ENCODE results near the gene NLRP7. TPM values are rescaled to one million over a fixed set of nuclear protein-coding genes. Genes with fewer than 3 reads are reported as not detected.
"Not testable (repeated sequence)": the region's sequence is repeated elsewhere in the genome, so short reads cannot be mapped to it uniquely, and the experiment has no call there.

The NLRP7 gene
- total RNA-seq: not detected

GRCh38 chr19:54947381-54947780, at the start of gene NLRP7:
Gene NLRP7 (minus strand): TSS chr19:54947530.
- no peak for DNase-seq

GRCh38 chr19:54995561-54995960, 48.2 kb upstream of the NLRP7 start:
- no peaks in the 10 kb centered on the region for H3K27me3 ChIP-seq
- no peak overlapping the region for H3K4me3 ChIP-seq
- intact Hi-C loops (cut with DNase I): no loop called here
- no peaks in the 10 kb centered on the region for H3K9me3 ChIP-seq
- no peak for TF ChIP-seq CTCF (IDR thresholded peaks at IDR 0.05)
- no peaks in the 10 kb centered on the region for H3K36me3 ChIP-seq
- no peak overlapping the region for H3K27ac ChIP-seq
- DNase-seq: no peak
- H3K9ac ChIP-seq (ENCODE audit: low read depth in 2 of 2, low read length in 2 of 2): no peak overlapping the region
- no peaks in the 10 kb centered on the region for H3K4me1 ChIP-seq

More at GRCh38 chr19:54947381-54947780, at the start of gene NLRP7:
- Histone ChIP-seq H3K4me3 (no peak within 1 kb of the TSS), H3K9ac (ENCODE audit: low read depth in 2 of 2, low read length in 2 of 2) (no peak within 1 kb of the TSS), H3K36me3 (no peaks in the 10 kb centered on the region), H3K4me1 (no peaks in the 10 kb centered on the region), H3K27me3 (no peaks in the 10 kb centered on the region), H3K27ac (no peak within 1 kb of the TSS), H3K9me3 (no peaks in the 10 kb centered on the region)
- TF ChIP-seq CTCF (IDR thresholded peaks at IDR 0.05): no peak
- intact Hi-C loops (cut with DNase I): no loop called here

GRCh38 chr19:54989531-54989930, 42.2 kb upstream of the NLRP7 start:
- H3K4me1 ChIP-seq; H3K36me3 ChIP-seq; H3K4me3 ChIP-seq; H3K9me3 ChIP-seq; H3K27me3 ChIP-seq; H3K9ac ChIP-seq (ENCODE audit: low read depth in 2 of 2, low read length in 2 of 2); intact Hi-C loops (cut with DNase I); H3K27ac ChIP-seq; DNase-seq: not testable (repeated sequence)

GRCh38 chr19:54982562-54982961, 35.2 kb upstream of the NLRP7 start:
- not testable (repeated sequence) for DNase-seq

GRCh38 chr19:54973229-54974090, 26.1 kb upstream of the NLRP7 start:
- intact Hi-C loops (cut with DNase I): not testable (repeated sequence)

More at GRCh38 chr19:54982562-54982961, 35.2 kb upstream of the NLRP7 start:
- H3K9me3 ChIP-seq; H3K27me3 ChIP-seq; H3K4me3 ChIP-seq; H3K27ac ChIP-seq; H3K36me3 ChIP-seq; intact Hi-C loops (cut with DNase I); H3K9ac ChIP-seq (ENCODE audit: low read depth in 2 of 2, low read length in 2 of 2); H3K4me1 ChIP-seq: not testable (repeated sequence)

GRCh38 chr19:54971446-54971845, 24.1 kb upstream of the NLRP7 start:
- intact Hi-C loops (cut with DNase I): not testable (repeated sequence)

More at GRCh38 chr19:54973229-54974090, 26.1 kb upstream of the NLRP7 start:
- H3K4me3 ChIP-seq; H3K9me3 ChIP-seq; H3K4me1 ChIP-seq; H3K27ac ChIP-seq; DNase-seq; H3K27me3 ChIP-seq; H3K9ac ChIP-seq (ENCODE audit: low read depth in 2 of 2, low read length in 2 of 2); H3K36me3 ChIP-seq: not testable (repeated sequence)

GRCh38 chr19:54969647-54970046, 22.3 kb upstream of the NLRP7 start:
- DNase-seq: no peak
- Histone ChIP-seq H3K4me1 (no peaks in the 10 kb centered on the region), H3K4me3 (no peak overlapping the region), H3K27ac (no peak overlapping the region), H3K36me3 (no peaks in the 10 kb centered on the region), H3K27me3 (no peaks in the 10 kb centered on the region), H3K9me3 (no peaks in the 10 kb centered on the region), H3K9ac (ENCODE audit: low read depth in 2 of 2, low read length in 2 of 2) (no peak overlapping the region)
- intact Hi-C loops (cut with DNase I): no loop called here
- no peak for TF ChIP-seq CTCF (IDR thresholded peaks at IDR 0.05)

More at GRCh38 chr19:54971446-54971845, 24.1 kb upstream of the NLRP7 start:
- not testable (repeated sequence) for H3K27ac ChIP-seq; DNase-seq; H3K4me3 ChIP-seq; H3K27me3 ChIP-seq; H3K9me3 ChIP-seq; H3K4me1 ChIP-seq; H3K36me3 ChIP-seq; H3K9ac ChIP-seq (ENCODE audit: low read depth in 2 of 2, low read length in 2 of 2)
